ENCODE data around the gene KCNJ16. TPM values are rescaled to one million over a fixed set of nuclear protein-coding genes. Genes with fewer than 3 reads are reported as not detected.

KCNJ16 gene
- total RNA-seq, 1 experiment from 2014 or later: not detected

DNA sequence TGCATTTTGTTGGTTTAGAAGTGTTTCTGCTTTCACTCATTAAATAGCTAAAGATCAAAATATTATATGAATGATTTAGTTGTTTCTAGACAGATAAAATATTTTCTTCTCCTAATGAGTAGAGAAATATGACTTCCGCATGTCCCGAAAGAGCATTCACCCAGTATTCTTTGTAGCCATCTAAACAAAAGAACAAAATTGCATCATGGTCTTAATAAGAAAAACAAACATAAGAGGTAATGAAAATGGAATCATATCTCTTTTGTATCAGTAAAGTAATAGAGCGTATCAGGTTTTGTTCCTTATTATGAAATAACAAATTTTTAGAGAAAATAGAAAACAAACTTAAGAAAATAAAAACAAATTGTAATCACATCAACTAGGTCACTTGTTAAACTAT is 78.2 kb downstream of the KCNJ16 start:
- Mint-ChIP-seq H3K4me3 (ENCODE audit: low read depth, unreplicated experiment) (no peak overlapping the region), H3K27ac (ENCODE audit: unreplicated experiment) (no peak overlapping the region), H3K36me3 (ENCODE audit: insufficient read depth, unreplicated experiment) (no peaks in the 10 kb centered on the region), H3K27me3 (ENCODE audit: unreplicated experiment) (no peaks in the 10 kb centered on the region), H3K9me3 (ENCODE audit: low read depth, unreplicated experiment) (no peaks in the 10 kb centered on the region), H3K4me1 (ENCODE audit: low read depth, unreplicated experiment) (no peaks in the 10 kb centered on the region)
- no peak for DNase-seq
- intact Hi-C loops (cut with micrococcal nuclease; ENCODE audit: unreplicated experiment): no loop called here
- CTCF ChIA-PET: no interaction called here
- no TSS peak for BruUV-seq (replicated peaks)
- TF ChIP-seq, protein P1, sequence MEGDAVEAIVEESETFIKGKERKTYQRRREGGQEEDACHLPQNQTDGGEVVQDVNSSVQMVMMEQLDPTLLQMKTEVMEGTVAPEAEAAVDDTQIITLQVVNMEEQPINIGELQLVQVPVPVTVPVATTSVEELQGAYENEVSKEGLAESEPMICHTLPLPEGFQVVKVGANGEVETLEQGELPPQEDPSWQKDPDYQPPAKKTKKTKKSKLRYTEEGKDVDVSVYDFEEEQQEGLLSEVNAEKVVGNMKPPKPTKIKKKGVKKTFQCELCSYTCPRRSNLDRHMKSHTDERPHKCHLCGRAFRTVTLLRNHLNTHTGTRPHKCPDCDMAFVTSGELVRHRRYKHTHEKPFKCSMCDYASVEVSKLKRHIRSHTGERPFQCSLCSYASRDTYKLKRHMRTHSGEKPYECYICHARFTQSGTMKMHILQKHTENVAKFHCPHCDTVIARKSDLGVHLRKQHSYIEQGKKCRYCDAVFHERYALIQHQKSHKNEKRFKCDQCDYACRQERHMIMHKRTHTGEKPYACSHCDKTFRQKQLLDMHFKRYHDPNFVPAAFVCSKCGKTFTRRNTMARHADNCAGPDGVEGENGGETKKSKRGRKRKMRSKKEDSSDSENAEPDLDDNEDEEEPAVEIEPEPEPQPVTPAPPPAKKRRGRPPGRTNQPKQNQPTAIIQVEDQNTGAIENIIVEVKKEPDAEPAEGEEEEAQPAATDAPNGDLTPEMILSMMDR (IDR thresholded peaks at IDR 0.05; ENCODE audit: unreplicated experiment): no peak

DNA sequence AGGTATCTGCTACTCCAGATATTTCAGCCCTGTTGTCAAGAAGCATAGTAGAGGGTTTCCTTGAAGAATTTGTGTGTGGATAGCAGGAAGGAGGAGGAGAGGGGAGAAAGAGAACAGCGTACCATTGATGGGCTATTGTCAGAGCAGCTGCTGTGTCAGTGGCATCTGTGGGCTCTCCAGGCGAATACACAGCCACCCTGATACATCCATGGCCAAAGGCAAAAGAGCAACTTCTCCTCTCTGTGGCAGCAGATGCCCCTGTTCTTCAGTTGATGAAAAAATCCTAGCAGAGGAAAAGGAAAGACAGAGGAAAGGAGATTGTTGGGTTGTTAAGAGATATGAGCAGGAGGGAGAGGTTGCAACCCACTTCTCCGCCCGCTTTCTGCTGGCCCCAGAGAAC is 82.1 kb downstream of the KCNJ16 start:
- CTCF ChIA-PET: no interaction called here
- no peak for DNase-seq

DNA sequence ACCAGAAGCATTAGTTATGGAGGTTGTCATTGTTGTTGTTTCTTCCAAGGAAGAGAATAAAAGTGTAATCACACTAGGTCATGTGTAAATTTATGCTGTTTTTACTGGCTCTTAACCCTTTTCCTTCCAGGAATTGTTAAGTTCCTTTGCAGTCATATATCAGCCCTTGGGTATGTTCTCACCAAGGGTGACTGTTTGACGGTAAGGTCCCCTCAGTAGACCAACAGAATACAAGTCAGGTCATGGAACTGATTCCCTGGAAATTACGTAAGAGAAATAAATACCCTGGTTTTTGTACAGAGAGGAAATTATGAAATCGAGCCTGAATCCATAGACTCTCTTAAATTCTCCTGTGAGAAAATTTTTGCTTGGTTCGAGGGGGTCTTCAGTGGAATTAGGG is 83.2 kb downstream of the KCNJ16 start:
- BruUV-seq (replicated peaks): no TSS peak
- H3K4me1 Mint-ChIP-seq (ENCODE audit: low read depth, unreplicated experiment): no peaks in the 10 kb centered on the region
- no peaks in the 10 kb centered on the region for H3K9me3 Mint-ChIP-seq (ENCODE audit: low read depth, unreplicated experiment)
- TF ChIP-seq, protein P1 (IDR thresholded peaks at IDR 0.05; ENCODE audit: unreplicated experiment): no peak
- H3K4me3 Mint-ChIP-seq (ENCODE audit: low read depth, unreplicated experiment): no peak overlapping the region
- H3K27me3 Mint-ChIP-seq (ENCODE audit: unreplicated experiment): no peaks in the 10 kb centered on the region
- H3K36me3 Mint-ChIP-seq (ENCODE audit: insufficient read depth, unreplicated experiment): no peaks in the 10 kb centered on the region
- DNase-seq: no peak
- CTCF ChIA-PET: interaction anchor here (0.7 kb wide), 1 partner anchor 548 kb away, joined by 3 read pairs; no protein-coding TSS in a partner anchor
- intact Hi-C loops (cut with micrococcal nuclease; ENCODE audit: unreplicated experiment): no loop called here
- no peak overlapping the region for H3K27ac Mint-ChIP-seq (ENCODE audit: unreplicated experiment)

More for the DNA sequence above, 82.1 kb downstream of the KCNJ16 start:
- no peaks in the 10 kb centered on the region for H3K36me3 Mint-ChIP-seq (ENCODE audit: insufficient read depth, unreplicated experiment)
- TF ChIP-seq, protein P1 (IDR thresholded peaks at IDR 0.05; ENCODE audit: unreplicated experiment): no peak
- BruUV-seq (replicated peaks): no TSS peak
- H3K9me3 Mint-ChIP-seq (ENCODE audit: low read depth, unreplicated experiment): no peaks in the 10 kb centered on the region
- H3K4me3 Mint-ChIP-seq (ENCODE audit: low read depth, unreplicated experiment): no peak overlapping the region
- H3K27ac Mint-ChIP-seq (ENCODE audit: unreplicated experiment): no peak overlapping the region
- H3K27me3 Mint-ChIP-seq (ENCODE audit: unreplicated experiment): no peaks in the 10 kb centered on the region
- H3K4me1 Mint-ChIP-seq (ENCODE audit: low read depth, unreplicated experiment): no peaks in the 10 kb centered on the region
- intact Hi-C loops (cut with micrococcal nuclease; ENCODE audit: unreplicated experiment): no loop called here

DNA sequence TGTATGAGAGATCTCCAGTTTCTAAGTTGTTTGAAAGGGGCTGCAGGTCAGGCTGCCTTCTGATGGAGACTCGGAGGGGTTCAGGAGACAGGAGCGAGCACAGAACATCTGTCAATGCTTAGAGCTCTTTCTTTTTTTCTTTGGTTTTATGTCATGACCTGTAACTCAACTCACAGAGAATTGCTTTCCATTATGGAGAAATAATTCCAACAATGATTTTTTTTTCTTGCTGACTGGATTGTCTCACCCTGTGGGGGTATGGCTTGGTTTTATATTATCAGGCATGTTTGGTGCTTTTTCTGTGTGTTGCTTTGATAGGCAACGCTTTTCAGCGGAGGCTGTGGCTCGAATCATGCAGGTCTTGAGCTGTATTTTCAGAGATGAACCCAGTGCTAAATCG is 83.6 kb downstream of the KCNJ16 start:
- CTCF ChIA-PET: interaction anchor here (0.7 kb wide), 1 partner anchor 548 kb away, joined by 3 read pairs; no protein-coding TSS in a partner anchor

More for the DNA sequence above, 83.6 kb downstream of the KCNJ16 start:
- Mint-ChIP-seq H3K4me1 (ENCODE audit: low read depth, unreplicated experiment) (no peaks in the 10 kb centered on the region), H3K27ac (ENCODE audit: unreplicated experiment) (no peak overlapping the region), H3K27me3 (ENCODE audit: unreplicated experiment) (no peaks in the 10 kb centered on the region), H3K4me3 (ENCODE audit: low read depth, unreplicated experiment) (no peak overlapping the region), H3K9me3 (ENCODE audit: low read depth, unreplicated experiment) (no peaks in the 10 kb centered on the region), H3K36me3 (ENCODE audit: insufficient read depth, unreplicated experiment) (no peaks in the 10 kb centered on the region)
- no TSS peak for BruUV-seq (replicated peaks)
- DNase-seq: no peak
- TF ChIP-seq, protein P1 (IDR thresholded peaks at IDR 0.05; ENCODE audit: unreplicated experiment): no peak
- intact Hi-C loops (cut with micrococcal nuclease; ENCODE audit: unreplicated experiment): no loop called here

Data from Calu3 (cell line).